ENCODE results near the gene INTU. TPM values are rescaled to one million over a fixed set of nuclear protein-coding genes. Genes with fewer than 3 reads are reported as not detected.
A peak's percentile ranks its signal among the peaks of the same experiment; 100 is the strongest.

The INTU gene
- total RNA-seq, 4 donors from 2014 or later: 5.8 to 19.3 (median 8.3) TPM

DNA sequence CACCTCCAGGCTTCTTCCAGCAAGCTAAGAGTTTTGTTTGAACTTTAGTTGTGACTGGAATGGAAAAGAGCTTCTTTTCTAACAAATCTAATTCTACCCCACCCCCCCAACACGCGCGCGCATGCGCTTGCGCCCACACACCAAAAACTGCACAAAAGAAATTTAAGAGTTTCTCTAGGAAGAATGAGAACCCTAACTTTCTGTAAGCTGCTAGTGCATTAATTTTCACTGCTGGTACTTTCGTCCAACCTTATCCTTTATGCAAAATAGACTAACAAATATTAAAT is 9.0 kb upstream of the INTU start:
- ATAC-seq (ENCODE audit: low FRiP score) (no peak), DNase-seq (ENCODE audit: low spot score) (no peak)
- no peak for TF ChIP-seq CTCF (IDR thresholded peaks at IDR 0.05)

GRCh38 chr4:127624173-127624572 is 8.6 kb upstream of the INTU start:
- DNase-seq (ENCODE audit: low spot score) (no peak), ATAC-seq (ENCODE audit: low FRiP score) (no peak)
- TF ChIP-seq CTCF (IDR thresholded peaks at IDR 0.05): no peak

DNA sequence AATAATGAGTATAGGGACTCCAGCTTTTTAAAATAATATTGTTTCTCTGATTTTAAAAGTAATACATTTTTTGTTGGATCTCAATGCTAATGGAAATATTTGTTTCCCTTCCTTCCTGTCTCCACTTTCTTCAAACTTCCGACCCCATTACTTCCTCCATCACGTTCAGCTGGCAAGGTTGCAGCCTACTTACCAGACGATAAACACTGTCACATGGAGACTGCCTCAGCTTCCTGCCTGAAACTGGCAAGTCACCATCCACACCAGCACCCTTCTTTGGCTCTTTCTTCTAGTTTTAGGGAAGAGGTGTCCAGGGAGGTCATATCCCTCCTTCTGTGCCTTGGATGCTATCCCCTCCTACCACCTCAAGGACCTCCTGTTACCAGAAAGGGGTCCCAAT is 3.4 kb upstream of the INTU start:
- TF ChIP-seq CTCF (IDR thresholded peaks at IDR 0.05): no peak
- DNase-seq (ENCODE audit: low spot score) (no peak), ATAC-seq (ENCODE audit: low FRiP score) (no peak)

DNA sequence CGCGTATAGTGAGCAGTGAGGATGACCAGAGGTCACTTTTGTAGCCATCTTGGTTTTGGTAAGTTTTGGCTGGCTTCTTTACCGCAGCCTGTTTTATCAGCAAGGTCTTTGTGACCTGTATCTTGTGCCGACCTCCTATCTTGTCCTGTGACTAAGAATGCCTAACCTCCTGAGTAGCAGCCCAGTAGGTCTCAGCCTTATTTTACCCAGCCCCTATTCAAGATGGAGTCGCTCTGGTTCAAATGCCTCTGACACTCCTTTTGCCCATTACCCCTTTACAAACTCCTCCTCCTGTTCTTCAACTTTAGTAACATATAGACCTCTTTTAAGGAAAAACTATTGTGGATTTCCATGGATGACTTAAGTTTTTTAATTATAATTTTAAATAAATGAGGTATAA is 2.6 kb upstream of the INTU start:
- no peak for DNase-seq (ENCODE audit: low spot score)
- no peak for TF ChIP-seq CTCF (IDR thresholded peaks at IDR 0.05)
- no peak for ATAC-seq (ENCODE audit: low FRiP score)

GRCh38 chr4:127631420-127631819 is 1.3 kb upstream of the INTU start:
- TF ChIP-seq CTCF (IDR thresholded peaks at IDR 0.05): no peak
- no peak for ATAC-seq (ENCODE audit: low FRiP score)
- DNase-seq (ENCODE audit: low spot score): no peak

DNA sequence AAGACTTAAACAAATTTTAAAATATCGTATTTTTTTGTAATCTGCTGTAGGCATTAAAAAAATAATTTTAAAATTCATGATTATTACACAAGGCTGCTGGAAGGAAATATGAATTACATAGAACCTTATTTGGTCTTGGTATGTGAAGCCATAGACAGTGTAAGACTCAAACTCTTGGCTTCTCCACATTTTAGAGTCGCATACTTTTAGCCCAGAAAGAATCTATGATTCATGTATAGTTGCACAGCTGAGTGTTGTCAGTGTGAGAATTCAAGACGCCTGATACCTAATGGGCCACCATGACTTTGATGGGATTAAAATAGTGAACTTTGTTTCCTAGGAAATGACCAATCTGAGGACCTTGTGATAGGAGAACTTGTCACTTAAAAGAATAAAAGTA is 1.4 kb downstream of the INTU start:
- DNase-seq (ENCODE audit: low spot score) (no peak), ATAC-seq (ENCODE audit: low FRiP score) (no peak)
- TF ChIP-seq CTCF (IDR thresholded peaks at IDR 0.05): no peak

GRCh38 chr4:127641524-127641923 is 8.8 kb downstream of the INTU start:
- DNase-seq (ENCODE audit: low spot score) (no peak), ATAC-seq (ENCODE audit: low FRiP score) (peak; percentile 93)
- no peak for TF ChIP-seq CTCF (IDR thresholded peaks at IDR 0.05)
